ENCODE results near the gene APOBEC2.
"Not testable (repeated sequence)": the region's sequence is repeated elsewhere in the genome, so short reads cannot be mapped to it uniquely, and the experiment has no call there.

APOBEC2 gene

DNA sequence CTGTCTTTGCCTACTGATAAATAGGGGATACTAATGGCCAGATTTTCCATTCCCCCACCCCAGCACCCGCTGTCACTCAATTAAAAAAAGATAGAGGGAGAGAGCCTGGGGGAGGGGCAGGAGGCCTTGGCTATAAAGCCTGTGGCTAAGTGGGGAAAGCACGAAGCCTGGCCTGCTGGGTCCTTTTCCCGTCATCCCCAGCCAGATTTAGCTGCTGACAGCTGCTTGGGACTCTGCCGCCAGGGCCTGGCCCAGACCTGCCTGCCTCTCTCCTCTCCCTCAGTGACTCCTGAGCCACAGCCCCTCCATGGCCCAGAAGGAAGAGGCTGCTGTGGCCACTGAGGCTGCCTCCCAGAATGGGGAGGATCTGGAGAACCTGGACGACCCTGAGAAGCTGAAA lies at the start of gene APOBEC2:
TSS of gene APOBEC2 (plus strand) at position 162 of the 400 bp plus-strand sequence. CDS start at position 308, 146 bp downstream.
- no peak for DNase-seq

DNA sequence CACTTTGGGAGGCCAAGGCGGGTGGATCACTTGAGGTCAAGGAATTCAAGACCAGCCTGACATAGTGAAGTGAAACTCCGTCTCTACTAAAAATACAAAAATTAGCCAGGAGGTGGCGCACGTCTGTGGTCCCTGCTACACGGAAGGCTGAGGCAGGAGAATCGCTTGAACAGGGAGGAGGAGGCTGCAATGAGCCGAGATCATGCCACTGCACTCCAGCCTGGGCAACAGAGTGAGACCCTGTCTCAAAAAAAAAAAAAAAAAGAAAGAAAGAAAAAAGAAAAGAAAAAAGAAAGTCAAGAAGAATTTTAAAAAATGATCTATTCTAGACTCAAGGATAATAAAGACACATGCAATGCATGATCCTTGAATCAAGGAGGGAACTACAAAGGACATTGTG lies 46.8 kb upstream of the APOBEC2 start:
- peak; percentile 39 for DNase-seq

DNA sequence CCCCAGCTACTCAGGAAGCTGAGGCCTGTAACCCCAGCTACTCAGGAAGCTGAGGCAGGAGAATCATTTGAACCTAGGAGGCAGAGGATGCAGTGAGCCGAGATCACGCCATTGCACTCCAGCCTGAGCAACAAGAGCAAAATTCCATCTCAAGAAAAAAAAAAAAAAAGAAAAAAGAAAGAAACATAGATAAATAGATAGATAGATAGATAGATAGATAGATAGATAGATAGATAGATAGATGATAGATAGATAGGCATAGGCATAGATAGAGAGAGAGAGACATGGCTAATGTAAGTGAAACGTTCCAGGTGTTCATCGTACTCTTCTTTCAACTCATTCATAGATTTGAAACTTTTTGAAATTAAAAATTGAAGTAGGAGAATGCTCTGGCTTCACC lies 46.0 kb upstream of the APOBEC2 start:
- DNase-seq, result not testable (repeated sequence)

- DNase-seq, result no peak
These were observed 45.0 kb upstream of the APOBEC2 start for GRCh38 chr6:41008011-41008410.

GRCh38 chr6:41009669-41010068 lies 43.3 kb upstream of the APOBEC2 start:
- DNase-seq, result no peak

GRCh38 chr6:41011673-41012072 lies 41.3 kb upstream of the APOBEC2 start:
- no peak for DNase-seq

DNA sequence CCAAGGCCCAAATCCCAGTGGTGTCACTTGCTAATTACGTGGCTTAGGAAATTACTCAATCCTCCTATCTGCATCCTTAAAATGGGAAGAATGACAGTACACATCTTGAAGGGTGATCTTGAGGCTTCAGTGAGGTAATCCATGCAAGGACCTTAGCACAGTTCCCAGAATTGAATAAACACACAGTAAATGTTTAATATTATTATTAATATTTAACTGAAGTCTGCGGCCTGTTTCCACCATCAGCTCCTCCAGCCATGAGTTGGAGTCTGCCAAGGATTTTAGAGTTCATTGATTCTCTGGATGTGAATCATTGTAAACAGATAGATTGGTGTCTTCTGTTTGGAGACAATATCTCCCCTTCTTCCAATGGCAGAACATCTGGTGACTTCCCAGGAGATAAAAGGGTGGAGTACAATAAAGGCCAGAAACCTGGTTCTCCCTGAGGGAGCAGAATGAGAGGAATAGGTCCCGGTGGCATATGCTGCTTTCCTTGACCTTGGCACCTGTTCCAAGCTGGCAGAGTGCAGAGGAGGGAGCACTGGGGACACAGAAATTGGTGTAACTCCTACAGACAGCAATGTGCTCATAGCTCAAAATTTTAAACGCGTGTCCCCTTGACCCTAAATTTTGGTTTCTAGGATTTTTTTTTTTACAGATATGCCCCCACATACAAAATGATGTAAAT lies 39.4 kb upstream of the APOBEC2 start:
- DNase-seq, result no peak

GRCh38 chr6:41014780-41015179 lies 38.2 kb upstream of the APOBEC2 start:
- DNase-seq, result no peak

- DNase-seq, result not testable (repeated sequence)
These were observed 37.1 kb upstream of the APOBEC2 start for GRCh38 chr6:41015860-41016259.

- no peak for DNase-seq
These were observed 35.3 kb upstream of the APOBEC2 start for GRCh38 chr6:41017663-41018062.

DNA sequence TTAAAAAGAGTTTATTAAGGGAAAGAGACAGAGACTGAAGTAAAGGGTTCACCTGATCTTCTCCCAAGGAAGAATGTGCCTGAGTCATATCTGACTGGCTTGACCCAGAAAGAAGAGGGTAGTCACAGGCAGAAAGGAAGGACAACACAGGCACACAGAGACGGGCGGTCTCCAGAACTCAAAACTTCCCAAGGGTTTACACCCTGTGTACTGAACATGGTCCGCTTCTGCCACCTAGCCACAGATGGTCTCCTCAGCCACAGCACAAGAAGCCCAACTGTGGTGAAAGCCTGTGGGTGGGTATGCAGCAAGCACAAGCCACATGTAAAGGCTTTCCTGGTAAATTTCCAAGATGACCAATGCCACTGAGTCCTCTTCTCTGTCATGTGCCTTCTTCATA lies 31.2 kb upstream of the APOBEC2 start:
- no peak for DNase-seq

- no peak for DNase-seq
These were observed 30.7 kb upstream of the APOBEC2 start for GRCh38 chr6:41022294-41022693.

- DNase-seq, result no peak
These were observed 29.9 kb upstream of the APOBEC2 start for GRCh38 chr6:41023114-41023513.

DNA sequence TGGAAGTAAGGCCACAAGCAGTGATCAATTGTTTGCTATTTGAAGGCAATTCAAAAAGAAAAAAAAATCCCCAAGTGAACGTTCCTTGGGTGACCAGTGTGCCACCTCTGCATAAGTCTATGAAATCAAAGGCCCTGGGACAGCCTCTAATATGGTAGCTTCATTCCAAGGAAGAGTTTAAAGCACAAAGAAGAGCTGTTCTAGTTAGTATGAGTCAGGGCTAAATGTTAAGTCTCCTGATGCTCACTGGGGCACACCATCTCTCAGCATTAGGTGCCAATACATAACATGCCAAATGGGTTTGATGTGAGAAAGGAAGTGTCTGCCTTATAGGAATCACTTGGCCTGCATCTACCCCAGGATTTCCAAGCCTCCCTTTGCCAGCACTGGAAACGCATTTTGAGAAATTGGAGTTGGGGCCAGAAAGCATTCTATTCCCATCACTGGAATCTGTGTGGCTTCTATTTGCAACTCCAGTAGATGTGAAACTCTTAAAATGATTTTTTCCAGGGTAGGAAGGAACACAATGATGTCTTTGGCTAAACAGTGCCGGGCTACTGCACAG lies 27.0 kb upstream of the APOBEC2 start:
- DNase-seq, result no peak

DNA sequence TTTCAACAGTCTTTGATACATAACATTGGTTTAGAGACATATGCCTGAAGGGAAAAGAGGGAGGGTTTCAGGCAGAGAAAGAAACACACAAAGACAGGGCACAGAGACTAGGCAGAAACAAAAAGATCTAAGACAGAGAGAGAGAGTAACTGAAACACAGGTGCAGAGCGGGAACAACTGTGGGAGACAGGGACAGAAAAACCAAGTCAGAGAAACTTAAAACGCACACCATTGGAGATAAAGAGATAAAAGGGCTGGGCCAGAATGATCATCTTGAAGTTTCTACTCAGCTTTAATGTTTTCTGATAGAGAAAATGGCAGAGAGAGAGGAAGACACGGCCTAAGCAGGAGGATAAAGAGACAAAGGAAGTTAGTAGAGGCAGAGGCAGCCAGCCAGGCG lies 25.8 kb upstream of the APOBEC2 start:
- DNase-seq, result no peak

GRCh38 chr6:41027799-41028560 lies 25.0 kb upstream of the APOBEC2 start:
- peak; percentile 75 for DNase-seq

- DNase-seq, result no peak
These were observed 24.2 kb upstream of the APOBEC2 start for GRCh38 chr6:41028561-41029412.

DNA sequence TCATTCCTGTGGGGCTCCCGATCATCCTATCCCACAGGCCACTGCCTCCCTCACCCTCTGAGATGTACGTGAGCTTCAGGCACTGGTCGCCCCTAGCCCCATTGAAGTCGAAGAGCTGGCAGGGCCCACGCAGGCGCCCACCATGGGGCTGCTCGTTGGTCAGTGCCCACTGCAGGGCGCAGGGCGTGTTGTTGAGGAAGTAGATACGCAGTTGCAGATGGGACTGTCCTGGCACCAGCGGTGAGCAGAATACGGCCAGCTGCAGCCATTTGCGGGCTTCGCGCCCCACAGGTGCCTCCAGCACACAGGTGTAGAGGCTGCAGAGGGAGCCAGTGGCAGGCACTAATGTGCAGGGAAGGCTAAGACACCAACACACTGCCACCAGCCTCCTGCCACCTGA lies 20.2 kb upstream of the APOBEC2 start:
- no peak for DNase-seq

DNA sequence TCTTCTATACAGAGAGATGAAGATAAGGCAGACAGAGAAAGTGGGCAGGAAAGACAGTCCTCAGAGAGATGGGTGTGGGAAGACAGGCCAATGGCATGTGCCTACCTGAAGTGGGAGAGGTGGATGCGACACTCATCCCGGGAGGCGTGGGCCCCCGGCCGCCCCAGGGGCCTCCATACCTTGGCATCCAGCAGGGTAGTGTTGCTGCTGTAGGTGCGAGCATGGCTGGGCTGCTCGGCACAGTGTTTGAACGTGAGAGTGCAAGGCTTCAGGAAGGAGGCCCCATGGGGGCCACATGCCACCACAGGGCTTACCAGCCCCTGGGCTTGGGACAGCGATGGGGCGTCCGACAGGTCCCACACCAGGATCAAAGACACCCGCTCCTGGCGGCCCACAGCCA lies 19.2 kb upstream of the APOBEC2 start:
- no peak for DNase-seq

DNA sequence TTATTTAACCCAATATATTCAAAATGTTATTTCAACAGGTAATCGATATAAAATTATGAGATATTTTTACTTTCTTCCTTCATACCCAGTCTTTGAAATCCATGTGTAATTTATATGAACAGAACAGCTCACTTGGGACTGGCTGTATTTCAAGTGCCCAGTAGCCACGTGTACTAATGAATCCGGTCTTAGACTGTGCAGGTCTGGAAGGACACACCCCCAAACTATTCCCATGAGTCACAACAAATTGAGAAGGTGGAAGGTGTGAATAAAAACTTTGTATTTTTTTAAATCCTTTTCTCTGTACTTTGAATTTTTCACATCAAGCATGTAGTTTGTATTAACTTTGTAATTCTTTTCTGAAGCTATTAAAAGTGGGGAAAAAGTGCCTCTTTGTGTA lies 16.8 kb upstream of the APOBEC2 start:
- DNase-seq, result no peak

DNA sequence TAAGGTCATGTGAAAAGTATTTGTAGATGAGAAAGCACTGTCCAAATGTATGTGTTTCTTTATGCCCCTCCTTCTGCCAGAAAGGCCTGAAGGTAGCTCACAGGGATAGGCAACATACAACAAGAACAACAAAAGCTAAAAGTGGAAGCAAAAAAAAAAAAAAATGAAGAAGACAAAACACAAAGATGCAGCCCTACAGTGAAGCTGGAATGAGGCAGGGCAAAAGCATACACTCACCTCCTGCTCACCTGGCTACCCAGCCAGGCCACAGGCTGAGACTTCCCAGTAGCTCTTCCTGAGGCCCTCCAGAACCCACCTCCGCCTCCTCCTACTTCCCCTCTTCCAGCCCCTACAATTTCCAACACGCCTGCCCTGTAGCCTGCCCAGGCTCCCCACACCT lies 16.4 kb upstream of the APOBEC2 start:
- DNase-seq, result no peak

DNA sequence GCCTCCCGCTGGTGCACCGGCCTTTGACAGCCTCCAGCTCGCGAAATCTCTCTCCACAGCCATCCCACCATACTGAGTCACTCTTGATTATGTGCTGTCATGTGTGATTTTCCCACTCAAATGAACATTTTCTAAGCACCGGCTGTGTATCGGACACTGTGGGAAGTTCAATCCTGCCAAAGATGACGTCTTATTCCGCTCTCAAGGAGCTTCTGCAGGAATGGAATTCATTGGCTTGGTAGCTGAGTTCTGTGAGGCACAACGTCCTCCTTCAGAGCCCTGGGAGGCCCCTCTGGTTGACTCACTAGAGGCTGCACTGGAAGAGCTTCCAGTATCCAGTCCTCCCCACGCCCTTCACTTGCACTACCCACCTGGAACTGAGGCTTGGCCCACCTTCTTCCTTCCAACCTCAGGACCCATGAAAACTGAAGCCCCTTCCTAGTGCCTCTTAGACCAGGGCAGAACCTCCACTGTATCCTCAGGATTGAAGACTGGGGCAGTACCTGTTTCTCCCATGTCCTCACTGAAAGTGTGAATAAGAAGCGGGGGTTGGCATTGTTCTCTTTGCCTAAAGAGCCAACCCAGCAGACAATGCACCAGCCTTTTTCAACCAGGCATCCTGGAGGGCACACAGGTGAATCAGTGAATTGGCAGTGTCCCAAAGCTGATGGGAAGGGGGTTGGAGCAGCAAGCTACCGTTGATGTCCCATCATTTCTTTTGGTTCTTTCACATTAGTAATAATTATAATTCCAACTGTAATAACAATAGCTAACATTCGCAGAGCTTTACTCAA lies 15.7 kb upstream of the APOBEC2 start:
- DNase-seq, result no peak

Data from stimulated activated CD4-positive, alpha-beta T cell treated with anti-CD3 and anti-CD28 coated beads, Interleukin-4, amount 100 ng/mL, for 1 hour (primary cell).